Measurements from ENCODE around the gene FRMPD4.

FRMPD4 gene

GRCh38 chrX:12425496-12425895, 287.2 kb downstream of the FRMPD4 start:
- no peak for DNase-seq
- Histone ChIP-seq H3K27ac (no peak overlapping the region), H3K4me1 (no peaks in the 10 kb centered on the region), H3K4me3 (no peak overlapping the region), H3K36me3 (no peaks in the 10 kb centered on the region), H3K9me3 (no peaks in the 10 kb centered on the region), H3K27me3 (no peaks in the 10 kb centered on the region)
- intact Hi-C loops (cut with DNase I; ENCODE audit: low total_unique reads): no loop called here
- TF ChIP-seq CTCF (IDR thresholded peaks at IDR 0.05): no peak

DNA sequence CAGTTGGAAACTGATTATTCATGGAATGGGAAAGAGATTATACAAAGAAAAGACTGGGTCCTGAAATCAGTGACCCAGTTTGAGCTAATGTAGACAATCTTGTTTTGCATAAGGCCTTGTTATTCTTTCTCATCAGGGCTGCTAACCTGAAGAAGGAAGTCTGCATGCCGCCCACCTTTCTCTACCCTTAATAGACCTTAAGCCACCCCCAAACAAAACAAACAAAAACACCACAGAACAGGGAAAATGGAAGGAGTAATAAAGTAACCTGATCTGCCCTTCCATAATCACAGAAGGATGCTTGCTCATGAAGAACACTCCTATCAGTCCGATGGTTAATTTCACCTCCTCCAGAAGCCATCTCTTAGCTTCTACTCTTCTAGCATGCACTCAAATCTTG, 288.1 kb downstream of the FRMPD4 start:
- intact Hi-C loops (cut with DNase I; ENCODE audit: low total_unique reads): no loop called here
- Histone ChIP-seq H3K4me1 (no peaks in the 10 kb centered on the region), H3K27ac (no peak overlapping the region), H3K36me3 (no peaks in the 10 kb centered on the region), H3K27me3 (no peaks in the 10 kb centered on the region), H3K4me3 (no peak overlapping the region), H3K9me3 (no peaks in the 10 kb centered on the region)
- TF ChIP-seq CTCF (IDR thresholded peaks at IDR 0.05): no peak
- no peak for DNase-seq

DNA sequence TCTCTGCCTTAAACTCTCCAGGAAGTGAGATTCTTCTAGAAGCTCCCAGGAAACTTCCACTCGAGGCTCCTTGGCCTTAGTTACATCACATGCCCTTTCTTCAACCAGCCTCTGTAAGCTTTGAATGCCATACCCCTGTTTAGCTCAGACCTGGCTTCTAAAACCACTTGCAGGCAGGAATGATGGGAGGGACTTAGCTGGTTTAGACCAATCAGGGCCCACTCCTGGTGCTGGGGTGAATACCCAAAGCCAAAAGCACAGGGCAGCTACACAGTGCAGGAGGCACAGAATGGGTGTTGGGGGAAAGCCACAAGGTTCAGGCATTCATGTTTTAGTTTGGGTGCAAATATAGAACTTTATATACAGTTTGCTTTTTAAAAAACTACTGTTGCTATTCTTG, 296.2 kb downstream of the FRMPD4 start:
- Histone ChIP-seq H3K4me3 (no peak overlapping the region), H3K27ac (no peak overlapping the region), H3K4me1 (no peaks in the 10 kb centered on the region), H3K27me3 (no peaks in the 10 kb centered on the region), H3K36me3 (no peaks in the 10 kb centered on the region), H3K9me3 (no peaks in the 10 kb centered on the region)
- intact Hi-C loops (cut with DNase I; ENCODE audit: low total_unique reads): no loop called here
- DNase-seq: no peak
- TF ChIP-seq CTCF (IDR thresholded peaks at IDR 0.05): no peak

DNA sequence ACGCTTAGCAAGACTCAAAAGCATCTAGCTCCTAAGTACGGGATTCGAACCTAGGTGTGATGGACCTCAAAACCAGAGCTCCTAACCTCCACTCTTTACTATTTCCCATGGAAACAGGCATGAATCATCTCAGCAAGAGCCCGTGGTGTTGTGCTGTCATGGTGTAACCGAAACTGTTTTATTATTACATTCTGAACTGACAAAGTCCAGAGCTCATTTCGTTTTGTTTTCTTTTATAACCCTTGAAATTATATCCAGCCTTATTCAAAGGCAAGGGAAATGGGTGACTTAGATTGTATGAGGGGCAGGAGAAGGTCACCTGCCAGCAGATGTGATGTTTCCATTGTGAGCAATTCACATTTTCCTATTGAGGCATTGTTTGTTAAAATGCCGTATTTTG, 301.1 kb downstream of the FRMPD4 start:
- intact Hi-C loops (cut with DNase I; ENCODE audit: low total_unique reads): no loop called here
- Histone ChIP-seq H3K4me3 (no peak overlapping the region), H3K27ac (no peak overlapping the region), H3K27me3 (no peaks in the 10 kb centered on the region), H3K36me3 (no peaks in the 10 kb centered on the region), H3K9me3 (no peaks in the 10 kb centered on the region), H3K4me1 (no peaks in the 10 kb centered on the region)
- TF ChIP-seq CTCF (IDR thresholded peaks at IDR 0.05): no peak
- no peak for DNase-seq

DNA sequence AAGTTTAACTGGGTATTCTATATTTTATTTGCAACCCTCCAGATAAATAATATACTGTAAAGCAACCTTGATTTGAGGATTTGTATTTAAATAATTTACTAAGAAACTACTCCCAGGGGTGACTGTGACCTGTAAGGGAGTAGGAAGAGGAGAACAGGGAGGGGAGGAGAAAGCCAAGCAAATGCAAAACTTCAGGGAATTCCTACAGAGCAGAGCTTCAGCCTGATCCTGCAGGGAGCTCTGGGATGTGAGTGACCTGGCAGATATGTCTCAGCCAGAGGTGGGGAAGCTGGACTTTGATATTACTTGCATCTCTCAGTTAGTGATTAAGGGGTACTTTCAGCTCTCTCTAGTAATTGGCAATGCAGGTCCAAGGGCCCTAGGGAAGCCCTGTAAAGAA, 302.0 kb downstream of the FRMPD4 start:
- Histone ChIP-seq H3K27me3 (no peaks in the 10 kb centered on the region), H3K9me3 (no peaks in the 10 kb centered on the region), H3K27ac (no peak overlapping the region), H3K4me3 (no peak overlapping the region), H3K36me3 (no peaks in the 10 kb centered on the region), H3K4me1 (no peaks in the 10 kb centered on the region)
- TF ChIP-seq CTCF (IDR thresholded peaks at IDR 0.05): no peak
- intact Hi-C loops (cut with DNase I; ENCODE audit: low total_unique reads): no loop called here
- no peak for DNase-seq

DNA sequence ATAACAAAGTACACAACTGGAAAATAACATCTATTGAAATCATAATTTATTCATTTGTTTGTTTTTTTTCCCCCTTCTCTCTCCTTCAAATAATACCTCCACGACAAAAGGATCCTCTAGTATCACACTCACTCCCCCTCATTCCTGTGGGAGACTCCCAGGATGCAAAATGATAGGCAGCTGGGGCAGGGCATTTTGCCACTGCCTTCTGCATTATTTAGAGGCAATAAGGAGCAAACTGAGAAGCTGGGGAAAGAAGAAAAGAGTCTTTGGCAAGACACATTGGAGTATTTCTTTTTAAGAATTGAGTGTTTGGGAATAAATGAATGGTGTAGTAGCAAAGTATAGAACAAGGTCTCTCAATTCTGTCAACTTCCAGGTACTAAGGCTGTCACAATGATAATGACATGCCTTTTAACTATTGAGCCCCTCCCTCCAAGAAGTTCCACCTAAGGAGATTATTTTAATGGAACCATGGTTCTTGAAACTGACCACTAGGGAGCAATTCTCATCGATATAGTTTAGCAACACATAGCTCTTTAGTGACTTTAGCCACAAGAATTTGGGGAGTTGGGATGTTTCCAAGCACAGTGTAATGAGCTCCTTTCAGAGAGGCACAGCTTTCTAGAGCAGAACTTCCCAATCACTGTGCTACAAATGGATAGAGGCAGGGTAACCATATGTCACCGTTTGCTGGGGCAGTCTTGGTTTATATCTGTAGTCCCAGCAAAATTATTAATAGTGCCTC, 303.3 kb downstream of the FRMPD4 start:
- DNase-seq: no peak
- H3K4me3 ChIP-seq: no peak overlapping the region
- no peak overlapping the region for H3K27ac ChIP-seq
- intact Hi-C loops (cut with DNase I; ENCODE audit: low total_unique reads): no loop called here
- TF ChIP-seq CTCF (IDR thresholded peaks at IDR 0.05): no peak
- no peaks in the 10 kb centered on the region for H3K9me3 ChIP-seq
- no peaks in the 10 kb centered on the region for H3K4me1 ChIP-seq
- no peaks in the 10 kb centered on the region for H3K36me3 ChIP-seq
- no peaks in the 10 kb centered on the region for H3K27me3 ChIP-seq
